ENCODE measurements around the gene ATP8A2. TPM values are rescaled to one million over a fixed set of nuclear protein-coding genes. Genes with fewer than 3 reads are reported as not detected.

The ATP8A2 gene
- total RNA-seq, 1 donor from 2014 or later, result 1.7 TPM

GRCh38 chr13:25473864-25474263 lies 102.1 kb downstream of the ATP8A2 start:
- DNase-seq (no peak), ATAC-seq (no peak)
- intact Hi-C loops (cut with DNase I), result no loop called here
- no peaks in the 10 kb centered on the region for H3K36me3 ChIP-seq
- peaks cover 22% of the 10 kb centered on the region for H3K27me3 ChIP-seq (ENCODE audit: low read depth)
- H3K4me3 ChIP-seq, result no peak overlapping the region
- no peak overlapping the region for H3K27ac ChIP-seq
- no peaks in the 10 kb centered on the region for H3K9me3 ChIP-seq
- no peaks in the 10 kb centered on the region for H3K4me1 ChIP-seq
- no peak for TF ChIP-seq CTCF (IDR thresholded peaks at IDR 0.05)

GRCh38 chr13:25478186-25478585 lies 106.4 kb downstream of the ATP8A2 start:
- no peaks in the 10 kb centered on the region for H3K27me3 ChIP-seq (ENCODE audit: low read depth)
- intact Hi-C loops (cut with DNase I), result no loop called here
- H3K36me3 ChIP-seq, result no peaks in the 10 kb centered on the region
- TF ChIP-seq CTCF (IDR thresholded peaks at IDR 0.05), result no peak
- no peaks in the 10 kb centered on the region for H3K9me3 ChIP-seq
- no peak overlapping the region for H3K27ac ChIP-seq
- H3K4me1 ChIP-seq, result no peaks in the 10 kb centered on the region
- DNase-seq, result no peak
- H3K4me3 ChIP-seq, result no peak overlapping the region
- peak in 1 of 2 donors; percentile 40 for ATAC-seq

- H3K4me1 ChIP-seq, result no peaks in the 10 kb centered on the region
- H3K27me3 ChIP-seq (ENCODE audit: low read depth), result no peaks in the 10 kb centered on the region
- ATAC-seq (no peak), DNase-seq (no peak)
- H3K9me3 ChIP-seq, result no peaks in the 10 kb centered on the region
- no peak for TF ChIP-seq CTCF (IDR thresholded peaks at IDR 0.05)
- H3K27ac ChIP-seq, result no peak overlapping the region
- H3K4me3 ChIP-seq, result no peak overlapping the region
- intact Hi-C loops (cut with DNase I), result no loop called here
- H3K36me3 ChIP-seq, result no peaks in the 10 kb centered on the region
These were observed 117.5 kb downstream of the ATP8A2 start for GRCh38 chr13:25489238-25489637.

GRCh38 chr13:25490236-25490635 lies 118.5 kb downstream of the ATP8A2 start:
- Histone ChIP-seq H3K4me3 (no peak overlapping the region), H3K27ac (no peak overlapping the region), H3K27me3 (ENCODE audit: low read depth) (no peaks in the 10 kb centered on the region), H3K4me1 (no peaks in the 10 kb centered on the region), H3K36me3 (no peaks in the 10 kb centered on the region), H3K9me3 (no peaks in the 10 kb centered on the region)
- no peak for TF ChIP-seq CTCF (IDR thresholded peaks at IDR 0.05)
- intact Hi-C loops (cut with DNase I), result no loop called here
- ATAC-seq, result no peak
- no peak for DNase-seq

- H3K27ac ChIP-seq, result no peak overlapping the region
- H3K9me3 ChIP-seq, result no peaks in the 10 kb centered on the region
- H3K4me3 ChIP-seq, result no peak overlapping the region
- no peak for TF ChIP-seq CTCF (IDR thresholded peaks at IDR 0.05)
- DNase-seq (no peak), ATAC-seq (no peak)
- no peaks in the 10 kb centered on the region for H3K36me3 ChIP-seq
- intact Hi-C loops (cut with DNase I), result no loop called here
- H3K4me1 ChIP-seq, result no peaks in the 10 kb centered on the region
- H3K27me3 ChIP-seq (ENCODE audit: low read depth), result peaks cover 4% of the 10 kb centered on the region
These were observed 122.3 kb downstream of the ATP8A2 start for GRCh38 chr13:25493931-25494640.

Data from lower lobe of right lung (tissue), 2 donors.